ENCODE data around the gene BICRAL. TPM values are rescaled to one million over a fixed set of nuclear protein-coding genes. Genes with fewer than 3 reads are reported as not detected.

The BICRAL gene
- total and polyA plus RNA-seq, 2 of the 4 experiments (the other 2 are of a cell fraction): 4.0 to 6.1 TPM

GRCh38 chr6:42848700-42849099, 66.8 kb downstream of the BICRAL start:
- Histone ChIP-seq H2BK5ac (ENCODE audit: low read depth, low read length, poor library complexity, severe bottlenecking) (no peak overlapping the region), H3K56ac (ENCODE audit: extremely low read depth, insufficient read depth, low read length) (no peak overlapping the region), H3K36me3 (ENCODE audit: control insufficient read depth, insufficient read depth, low read length) (peaks cover 7% of the 10 kb centered on the region), H4K5ac (ENCODE audit: low read depth, low read length) (no peak overlapping the region), H2AK9ac (replicated peaks; ENCODE audit: low read depth, low read length, poor library complexity) (no peak overlapping the region), H4K91ac (ENCODE audit: insufficient read depth, low read depth, low read length) (no peak overlapping the region), H3K18ac (ENCODE audit: low read depth, low read length) (no peak overlapping the region), H2BK20ac (ENCODE audit: low read depth, low read length) (no peak overlapping the region), H3K4me1 (ENCODE audit: control insufficient read depth, insufficient read depth, low read length) (no peaks in the 10 kb centered on the region), H3K4ac (ENCODE audit: low read depth, low read length) (no peak overlapping the region), H2AFZ (replicated peaks; ENCODE audit: low read length, poor library complexity) (no peak overlapping the region), H3K23ac (ENCODE audit: low read depth, low read length) (no peak overlapping the region), H3K14ac (replicated peaks; ENCODE audit: low read depth, low read length) (no peak overlapping the region), H3K9me3 (ENCODE audit: control insufficient read depth, insufficient read depth, low read length) (no peaks in the 10 kb centered on the region), H4K8ac (ENCODE audit: low read depth in 2 of 2, low read length in 2 of 2) (no peak overlapping the region), H3K27me3 (ENCODE audit: control insufficient read depth, insufficient read depth, low read length) (no peaks in the 10 kb centered on the region), H4K20me1 (ENCODE audit: insufficient read depth, low read length) (no peaks in the 10 kb centered on the region), H2BK15ac (ENCODE audit: low read depth, low read length) (no peak overlapping the region), H3K9me1 (ENCODE audit: insufficient read depth, low read length) (peaks cover 7% of the 10 kb centered on the region; the same call in 1 of the 2 replicates), H3K4me2 (ENCODE audit: low read depth, low read length) (no peak overlapping the region), H3K9ac (ENCODE audit: low read depth, low read length) (no peak overlapping the region), H2BK120ac (ENCODE audit: low read depth, low read length) (no peak overlapping the region), H3K27ac (ENCODE audit: insufficient read depth, low read length) (no peak overlapping the region), H2AK5ac (ENCODE audit: low read depth, low read length) (no peak overlapping the region), H3K4me3 (ENCODE audit: insufficient read depth, low read depth, low read length) (no peak overlapping the region), H3K79me1 (ENCODE audit: low read depth in 1 of 2, low read length in 2 of 2) (peaks cover 0 to 8% of the 10 kb centered on the region in 2 experiments; a peak in 2 of 4 replicates)
- ChIA-PET POLR2A (ENCODE audit: unreplicated experiment) (no interaction called here), CTCF (no interaction called here)
- intact Hi-C loops (cut with micrococcal nuclease) (no loop called here), in situ Hi-C loops (cut with MboI; ENCODE audit: low sequenced_read_pairs) (no loop called here), dilution Hi-C loops (cut with HindIII; ENCODE audit: low sequenced_read_pairs, unreplicated experiment) (no loop called here)
- no TSS peak for BruUV-seq (replicated peaks)
- ATAC-seq (ENCODE audit: low read depth): no peak
- TF ChIP-seq POLR2A (IDR thresholded peaks at IDR 0.05; ENCODE audit: low read depth, low read length) (no peak), RCOR1 (IDR thresholded peaks at IDR 0.05; ENCODE audit: insufficient replicate concordance, low read length) (no peak)
- no CpG with 5 or more reads among the region's 4 CpGs for WGBS, 2 experiments (ENCODE audit: extremely low coverage in 2 of 2, insufficient read length in 1 of 2)
- DNase-seq: no peak
